ENCODE measurements around the gene GRHL1.
"Not testable (repeated sequence)": the region's sequence is repeated elsewhere in the genome, so short reads cannot be mapped to it uniquely, and the experiment has no call there.

GRHL1 gene

GRCh38 chr2:10009271-10009810 lies 57.8 kb downstream of the GRHL1 start:
- no peak for DNase-seq (ENCODE audit: low read depth in 3 of 3)

- no peak for DNase-seq (ENCODE audit: low read depth in 3 of 3)
Measured at GRCh38 chr2:10009811-10010781, 58.6 kb downstream of the GRHL1 start.

GRCh38 chr2:10010861-10011605 lies 59.5 kb downstream of the GRHL1 start:
- DNase-seq (ENCODE audit: low read depth in 3 of 3), result not testable (repeated sequence)

- DNase-seq (ENCODE audit: low read depth in 3 of 3), result not testable (repeated sequence)
Measured at GRCh38 chr2:10011606-10012325, 60.3 kb downstream of the GRHL1 start.

- not testable (repeated sequence) for DNase-seq (ENCODE audit: low read depth in 3 of 3)
Measured at GRCh38 chr2:10012366-10012962, 61.0 kb downstream of the GRHL1 start.

GRCh38 chr2:10012963-10013461 lies 61.5 kb downstream of the GRHL1 start:
- DNase-seq (ENCODE audit: low read depth in 3 of 3), result no peak

- not testable (repeated sequence) for DNase-seq (ENCODE audit: low read depth in 3 of 3)
Measured at GRCh38 chr2:10013651-10014417, 62.3 kb downstream of the GRHL1 start.

- no peak for DNase-seq (ENCODE audit: low read depth in 3 of 3)
Measured at GRCh38 chr2:10014418-10015190, 63.1 kb downstream of the GRHL1 start.

GRCh38 chr2:10015376-10015989 lies 64.0 kb downstream of the GRHL1 start:
- DNase-seq (ENCODE audit: low read depth in 3 of 3), result not testable (repeated sequence)

GRCh38 chr2:10016001-10016801 lies 64.7 kb downstream of the GRHL1 start:
- no peak for DNase-seq (ENCODE audit: low read depth in 3 of 3)

GRCh38 chr2:10016802-10017258 lies 65.3 kb downstream of the GRHL1 start:
- no peak for DNase-seq (ENCODE audit: low read depth in 3 of 3)

- DNase-seq (ENCODE audit: low read depth in 3 of 3), result no peak
Measured at GRCh38 chr2:10017313-10017941, 65.9 kb downstream of the GRHL1 start.

- DNase-seq (ENCODE audit: low read depth in 3 of 3), result no peak
Measured at GRCh38 chr2:10019174-10019573, 67.7 kb downstream of the GRHL1 start.

- no peak for DNase-seq (ENCODE audit: low read depth in 3 of 3)
Measured at GRCh38 chr2:10019602-10020400, 68.3 kb downstream of the GRHL1 start.

GRCh38 chr2:10022041-10022421 lies 70.5 kb downstream of the GRHL1 start:
- no peak for DNase-seq (ENCODE audit: low read depth in 3 of 3)

- no peak for DNase-seq (ENCODE audit: low read depth in 3 of 3)
Measured at GRCh38 chr2:10022445-10022844, 71.0 kb downstream of the GRHL1 start.

All from stimulated activated CD4-positive, alpha-beta T cell treated with anti-CD3 and anti-CD28 coated beads, TNF-alpha, amount 100 ng/mL, for 4 hours (primary cell).